PC-3 (cell line): Measurements from ENCODE around the gene DNAAF1. TPM values are rescaled to one million over a fixed set of nuclear protein-coding genes. Genes with fewer than 3 reads are reported as not detected.
A peak's percentile ranks its signal among the peaks of the same experiment; 100 is the strongest.

Experiments used
- ATAC-seq: fragments of 200-7000 bp; cut with Tn5 transposase; 2 replicates; pipeline ENCODE4 v1.9.1; 2020; ENCODE audit warnings: mild to moderate bottlenecking, moderate library complexity
- Bru-seq: library from RNA; stranded (reverse); fragments of 400-500 nt; gene quantifications from one replicate; lab custom pipeline; 2021; lab: Mats Ljungman, UMichigan
- BruChase-seq, 2 experiments: library from RNA; stranded (reverse); fragments of 400-500 nt; gene quantifications; one replicate each; lab custom pipeline; 2021; lab: Mats Ljungman, UMichigan
- BruUV-seq: library from RNA; stranded (reverse); fragments of 400-500 nt; replicated peaks from 2 replicates; lab custom pipeline; 2021; lab: Mats Ljungman, UMichigan
- CTCF ChIA-PET: fragments of 300-600 bp; sonication (Branson Sonifier 250); formaldehyde crosslinking; loops from one replicate; lab custom pipeline; 2022; ENCODE audit warnings: antibody characterized with exemption; lab: Charles Lee
- POLR2A ChIA-PET: fragments of 300-600 bp; sonication (Branson Sonifier 250); formaldehyde crosslinking; loops from one replicate; lab custom pipeline; 2022; ENCODE audit warnings: antibody characterized with exemption; ENCODE audit not compliant: unreplicated experiment; lab: Charles Lee
- DNase-seq: peaks from one replicate; pipeline ENCODE4 v3.0.0-alpha.2; 2015
- H2AFZ ChIP-seq: fragments of 300-600 bp; sonication (generic); 2 replicates; pipeline ENCODE4 v1.6.0; 2016; ENCODE audit warnings: antibody characterized with exemption, low read length
- H3F3A ChIP-seq: fragments of 300-600 bp; sonication (generic); one replicate; pipeline ENCODE4 v1.6.0; 2017; ENCODE audit warnings: antibody characterized with exemption, low read length, control low read depth, mild to moderate bottlenecking; ENCODE audit not compliant: unreplicated experiment
- H3K27ac ChIP-seq: fragments of 300-600 bp; sonication (generic); 2 replicates; pipeline ENCODE4 v1.5.1; 2016; ENCODE audit warnings: mild to moderate bottlenecking, low read length
- H3K27me3 ChIP-seq: fragments of 300-600 bp; sonication (generic); 2 replicates; pipeline ENCODE4 v1.6.1; 2016; ENCODE audit warnings: low read length, mixed read lengths
- H3K36me3 ChIP-seq: fragments of 300-600 bp; sonication (generic); 2 replicates; pipeline ENCODE4 v1.6.1; 2016; ENCODE audit warnings: low read depth, mixed run types, low read length, mixed read lengths
- H3K4me1 ChIP-seq: fragments of 300-600 bp; sonication (generic); 2 replicates; pipeline ENCODE4 v1.5.1; 2016; ENCODE audit warnings: low read length; ENCODE audit not compliant: insufficient read depth
- H3K4me2 ChIP-seq: fragments of 300-600 bp; sonication (generic); 2 replicates; pipeline ENCODE4 v1.6.0; 2016; ENCODE audit warnings: low read length
- H3K4me3 ChIP-seq: fragments of 300-600 bp; sonication (generic); 2 replicates; pipeline ENCODE4 v1.5.1; 2016; ENCODE audit warnings: mild to moderate bottlenecking, low read length, mixed read lengths
- H3K79me2 ChIP-seq: fragments of 300-600 bp; sonication (generic); 2 replicates; pipeline ENCODE4 v1.6.1; 2017; ENCODE audit warnings: low read length, mixed read lengths
- H3K9ac ChIP-seq: fragments of 300-600 bp; sonication (generic); 2 replicates; pipeline ENCODE4 v1.6.0; 2016; ENCODE audit warnings: mild to moderate bottlenecking, low read length
- H3K9me2 ChIP-seq: fragments of 300-600 bp; sonication (generic); replicated peaks from 2 replicates; pipeline ENCODE4 v1.6.1; 2016; ENCODE audit warnings: mixed run types, low read length, mixed read lengths
- H3K9me3 ChIP-seq: fragments of 300-600 bp; sonication (generic); 2 replicates; pipeline ENCODE4 v1.6.1; 2016; ENCODE audit warnings: low read length, mixed read lengths
- H4K20me1 ChIP-seq: fragments of 300-600 bp; sonication (generic); 2 replicates; pipeline ENCODE4 v1.6.1; 2016; ENCODE audit warnings: low read length, mixed read lengths
- EZH2 ChIP-seq: fragments of 300-600 bp; sonication (generic); IDR thresholded peaks from one replicate; pipeline ENCODE4 v1.6.1; 2017; ENCODE audit warnings: antibody characterized with exemption, mild to moderate bottlenecking, low read length; ENCODE audit not compliant: unreplicated experiment
- EZH2phosphoT487 ChIP-seq: fragments of 300-600 bp; sonication (generic); IDR thresholded peaks from 2 replicates; pipeline ENCODE4 v1.6.1; 2018; ENCODE audit warnings: mild to moderate bottlenecking, antibody characterized with exemption, low read length, borderline replicate concordance
- intact Hi-C: fragments of 100-400 bp; cut with micrococcal nuclease; formaldehyde crosslinking; loops from 2 replicates; pipeline ENCODE4 v1.9.0; 2023
- long read RNA-seq: library from polyadenylated mRNA; unstranded; transcript quantifications from one replicate; pipeline ENCODE4 v2.0.0, GENCODE V29; 2021; ENCODE audit not compliant: unreplicated experiment
- total RNA-seq: library from RNA; depleted of rRNA; stranded (reverse); fragments of >200 nt; gene quantifications from 2 replicates; pipeline ENCODE4 v1.2.3, GENCODE V29; 2014; rRNA removed
- TF ChIP-seq, protein P1 (sequence below): fragments of 300-600 bp; sonication (generic); conservative IDR thresholded peaks from 2 replicates; pipeline ENCODE4 v1.5.1; 2017; ENCODE audit warnings: antibody characterized with exemption, low read depth, mild to moderate bottlenecking, low read length

DNAAF1 gene
- total RNA-seq (not detected in 2 replicates), Bru-seq, nascent RNA (percentile 5 among the genes with signal in this experiment), BruChase-seq, experiment 1, labeled RNA remaining after a 6-hour chase (percentile 7 among the genes with signal in this experiment), BruChase-seq, experiment 2, labeled RNA remaining after a 2-hour chase (percentile 6 among the genes with signal in this experiment)
- long read RNA-seq: 0 reads

DNA sequence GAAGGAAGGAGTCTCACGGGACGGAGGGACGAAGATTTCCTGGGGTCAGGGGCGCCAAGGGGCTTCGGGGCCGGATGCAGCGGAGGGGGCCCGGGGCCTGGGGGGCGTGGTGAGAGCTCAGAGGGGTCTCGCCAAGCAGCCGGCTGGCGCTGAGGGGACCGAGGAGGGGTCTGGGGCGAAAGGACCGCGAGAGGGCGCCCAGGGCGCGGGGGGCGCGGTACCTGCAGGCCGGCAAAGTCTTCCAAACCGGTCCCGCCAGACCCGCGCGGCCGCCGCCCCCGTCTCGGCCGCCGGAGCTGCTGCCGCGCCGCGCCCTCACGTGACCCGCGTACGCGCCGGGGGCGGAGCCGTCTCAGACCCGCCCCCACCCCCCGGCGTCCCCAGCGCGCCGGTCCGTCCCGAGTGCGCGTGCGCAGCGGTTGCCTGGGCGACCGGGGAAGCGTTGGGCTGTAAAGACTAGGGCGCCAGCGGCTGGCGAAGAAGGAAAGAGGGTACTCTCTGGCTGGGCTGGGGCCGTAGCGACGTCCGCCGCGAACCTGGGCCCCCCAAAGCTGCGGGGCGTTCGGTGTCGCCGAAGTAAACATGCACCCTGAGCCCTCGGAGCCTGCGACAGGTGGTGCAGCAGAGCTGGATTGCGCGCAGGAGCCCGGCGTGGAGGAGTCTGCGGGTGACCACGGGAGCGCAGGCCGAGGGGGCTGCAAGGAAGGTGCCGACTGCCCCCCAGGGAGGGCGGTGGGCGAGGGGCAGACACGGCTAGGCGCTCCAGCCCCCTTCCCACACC, at the start of gene DNAAF1, which contains the start of gene HSDL1:
TSS of gene DNAAF1 (plus strand) at position 450 of the 781 bp plus-strand sequence. CDS start at position 583, 133 bp downstream.
TSS of gene HSDL1 (minus strand) at position 319 of the 781 bp plus-strand sequence. CDS start 13,856 bp downstream, outside the sequence.
- no peaks in the 10 kb centered on the region for H3K27me3 ChIP-seq
- peak within 1 kb of the TSS; percentile 91 for H2AFZ ChIP-seq
- peaks cover 19% of the 10 kb centered on the region for H3K79me2 ChIP-seq
- H3K9me2 ChIP-seq: no peaks in the 10 kb centered on the region
- no peaks in the 10 kb centered on the region for H3F3A ChIP-seq
- no peaks in the 10 kb centered on the region for H4K20me1 ChIP-seq
- no peak for TF ChIP-seq EZH2
- TF ChIP-seq EZH2phosphoT487: no peak
- TF ChIP-seq, protein P1, sequence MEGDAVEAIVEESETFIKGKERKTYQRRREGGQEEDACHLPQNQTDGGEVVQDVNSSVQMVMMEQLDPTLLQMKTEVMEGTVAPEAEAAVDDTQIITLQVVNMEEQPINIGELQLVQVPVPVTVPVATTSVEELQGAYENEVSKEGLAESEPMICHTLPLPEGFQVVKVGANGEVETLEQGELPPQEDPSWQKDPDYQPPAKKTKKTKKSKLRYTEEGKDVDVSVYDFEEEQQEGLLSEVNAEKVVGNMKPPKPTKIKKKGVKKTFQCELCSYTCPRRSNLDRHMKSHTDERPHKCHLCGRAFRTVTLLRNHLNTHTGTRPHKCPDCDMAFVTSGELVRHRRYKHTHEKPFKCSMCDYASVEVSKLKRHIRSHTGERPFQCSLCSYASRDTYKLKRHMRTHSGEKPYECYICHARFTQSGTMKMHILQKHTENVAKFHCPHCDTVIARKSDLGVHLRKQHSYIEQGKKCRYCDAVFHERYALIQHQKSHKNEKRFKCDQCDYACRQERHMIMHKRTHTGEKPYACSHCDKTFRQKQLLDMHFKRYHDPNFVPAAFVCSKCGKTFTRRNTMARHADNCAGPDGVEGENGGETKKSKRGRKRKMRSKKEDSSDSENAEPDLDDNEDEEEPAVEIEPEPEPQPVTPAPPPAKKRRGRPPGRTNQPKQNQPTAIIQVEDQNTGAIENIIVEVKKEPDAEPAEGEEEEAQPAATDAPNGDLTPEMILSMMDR: no peak
- H3K36me3 ChIP-seq: no peaks in the 10 kb centered on the region
- peak within 1 kb of the TSS; percentile 86 for H3K4me2 ChIP-seq
- H3K9ac ChIP-seq: peak within 1 kb of the TSS; percentile 77
- intact Hi-C loops: loop anchor here (1.0 kb wide), 1 partner anchor 42 kb away; the partner anchor contains the start of gene TAF1C
- peak within 1 kb of the TSS; percentile 97 for H3K4me3 ChIP-seq
- no peaks in the 10 kb centered on the region for H3K4me1 ChIP-seq
- peak; percentile 86 for ATAC-seq
- CTCF ChIA-PET: interaction anchor here (0.6 kb wide), 1 partner anchor 828 kb away, joined by 6 read pairs; no protein-coding TSS in a partner anchor
- no peaks in the 10 kb centered on the region for H3K9me3 ChIP-seq
- no peak within 1 kb of the TSS for H3K27ac ChIP-seq
- POLR2A ChIA-PET: no interaction called here
- DNase-seq: peak; percentile 88
- BruUV-seq: no TSS peak

DNA sequence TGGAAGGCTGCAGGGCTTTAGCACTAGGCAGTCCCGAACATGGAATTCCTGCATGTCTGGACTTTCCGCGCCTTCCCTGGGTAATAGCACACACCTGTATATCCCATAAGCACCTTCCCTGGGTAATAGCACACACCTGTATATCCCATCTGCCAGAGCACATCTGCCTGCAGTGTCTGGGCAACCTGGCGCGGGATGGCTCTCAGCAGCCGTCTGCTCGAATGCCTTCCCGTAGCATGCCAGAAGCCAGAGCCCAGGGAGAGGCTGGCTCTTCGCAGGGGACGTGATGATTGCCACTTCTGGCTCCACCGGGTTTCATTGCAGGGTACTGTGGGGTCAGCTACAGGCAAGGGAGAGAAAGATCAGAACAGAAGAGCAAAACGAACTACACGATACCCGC, 49.6 kb upstream of the DNAAF1 start:
- DNase-seq (no peak), ATAC-seq (no peak)
- intact Hi-C loops: no loop called here
- Histone ChIP-seq H3K4me1 (peaks cover 26% of the 10 kb centered on the region), H3K4me3 (no peak overlapping the region), H2AFZ (no peak overlapping the region), H3K27me3 (no peaks in the 10 kb centered on the region), H3K9ac (no peak overlapping the region), H3K79me2 (peaks cover 17% of the 10 kb centered on the region), H4K20me1 (0 out of 2 replicates have a peak, but pooled peaks cover 4% of the 10 kb centered on the region), H3K9me2 (no peaks in the 10 kb centered on the region), H3K9me3 (no peaks in the 10 kb centered on the region), H3K27ac (no peak overlapping the region), H3K36me3 (peaks cover 12% of the 10 kb centered on the region; the same call in 1 of the 2 replicates), H3K4me2 (no peak overlapping the region), H3F3A (no peaks in the 10 kb centered on the region)
- BruUV-seq: no TSS peak
- POLR2A ChIA-PET: no interaction called here
- no peak for TF ChIP-seq EZH2
- TF ChIP-seq, protein P1: no peak
- no peak for TF ChIP-seq EZH2phosphoT487
- CTCF ChIA-PET: no interaction called here
